ENCODE data around the gene CTBP2. TPM values are rescaled to one million over a fixed set of nuclear protein-coding genes. Genes with fewer than 3 reads are reported as not detected.

Gene CTBP2
- total RNA-seq, 6 experiments from 2014 or later = 70.6 to 86.9 (median 78.8) TPM

DNA sequence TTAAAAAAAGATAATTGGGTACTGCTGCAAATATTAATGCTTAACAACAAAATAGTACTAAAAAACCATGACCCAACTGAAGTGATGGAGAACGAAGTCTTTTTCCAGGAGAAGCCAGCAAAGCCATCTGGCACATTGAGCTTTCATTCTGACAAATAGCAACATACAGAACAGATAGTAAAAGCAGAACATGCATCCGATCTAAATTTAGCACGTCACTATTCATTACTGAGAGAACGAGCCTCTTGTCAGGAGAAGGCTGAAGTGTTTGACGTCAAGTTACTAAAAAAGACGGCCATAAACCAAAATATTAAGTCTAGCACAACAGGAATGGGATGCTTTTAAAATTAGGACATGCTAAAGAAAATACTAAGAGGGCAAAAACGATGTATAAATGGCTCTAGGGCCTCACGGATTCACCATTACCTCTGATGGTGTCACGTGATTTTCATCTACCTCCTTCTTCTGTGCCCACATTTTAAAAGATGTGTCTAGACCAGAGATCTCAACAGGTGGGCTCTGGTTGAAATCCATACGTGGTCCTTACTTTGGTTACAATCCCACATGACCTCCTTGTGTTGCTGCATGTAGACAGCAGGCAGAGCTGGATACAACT is 52.3 kb downstream of the CTBP2 start:
- TF ChIP-seq CTCF (IDR thresholded peaks at IDR 0.05) = no peak
- Mint-ChIP-seq H3K36me3 (ENCODE audit: low read depth) (peaks cover 39% of the 10 kb centered on the region), H3K4me3 (no peak overlapping the region), H3K27me3 (ENCODE audit: insufficient read depth) (no peaks in the 10 kb centered on the region), H3K4me1 (ENCODE audit: low read depth) (peaks cover 37% of the 10 kb centered on the region), H3K9me3 (peaks cover 4% of the 10 kb centered on the region; the same call in 1 of the 2 replicates), H3K27ac (peak overlapping the region; percentile 9; the same call in 1 of the 2 replicates)
- no peak for DNase-seq

- no peak for TF ChIP-seq CTCF (IDR thresholded peaks at IDR 0.05)
- H3K36me3 Mint-ChIP-seq (ENCODE audit: low read depth) = peaks cover 39% of the 10 kb centered on the region
- peak overlapping the region; percentile 9 for H3K27ac Mint-ChIP-seq
- peaks cover 38% of the 10 kb centered on the region for H3K4me1 Mint-ChIP-seq (ENCODE audit: low read depth)
- peaks cover 4% of the 10 kb centered on the region; the same call in 1 of the 2 replicates for H3K9me3 Mint-ChIP-seq
- no peak overlapping the region for H3K4me3 Mint-ChIP-seq
- no peaks in the 10 kb centered on the region for H3K27me3 Mint-ChIP-seq (ENCODE audit: insufficient read depth)
- DNase-seq = no peak
Observed at GRCh38 chr10:125107166-125107949, 53.0 kb downstream of the CTBP2 start.

GRCh38 chr10:125106586-125106985 is 53.8 kb downstream of the CTBP2 start:
- DNase-seq = no peak
- Mint-ChIP-seq H3K27ac (no peak overlapping the region), H3K27me3 (ENCODE audit: insufficient read depth) (no peaks in the 10 kb centered on the region), H3K36me3 (ENCODE audit: low read depth) (peaks cover 45% of the 10 kb centered on the region), H3K9me3 (peaks cover 4% of the 10 kb centered on the region; the same call in 1 of the 2 replicates), H3K4me3 (no peak overlapping the region), H3K4me1 (ENCODE audit: low read depth) (peaks cover 43% of the 10 kb centered on the region)
- TF ChIP-seq CTCF (IDR thresholded peaks at IDR 0.05) = no peak

DNA sequence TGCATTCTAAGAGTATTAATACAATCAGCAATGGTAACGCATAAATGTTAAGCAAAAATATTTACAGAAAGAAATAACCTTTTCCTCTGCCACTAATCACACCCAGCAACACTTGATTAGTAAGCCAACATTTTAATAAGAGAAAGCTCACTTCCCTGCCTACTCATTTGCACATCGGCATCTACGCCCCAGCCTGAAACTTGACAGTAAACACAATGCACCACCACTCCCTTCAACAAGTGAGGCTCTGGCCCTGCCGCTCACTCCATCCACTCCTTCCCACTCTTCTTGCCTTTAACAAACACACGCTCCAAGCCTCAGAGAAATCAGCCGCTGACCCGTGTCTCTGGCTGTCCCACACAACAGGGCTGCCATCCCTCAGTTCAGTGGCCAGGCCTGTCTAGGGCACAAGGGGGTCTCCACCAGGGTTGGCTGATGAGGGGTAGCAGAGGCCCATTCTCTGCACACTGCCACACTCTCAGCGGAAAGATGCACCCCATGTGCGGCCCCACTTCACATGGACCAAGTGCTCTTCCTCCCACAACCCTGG is 54.6 kb downstream of the CTBP2 start:
- no peak for DNase-seq
- Mint-ChIP-seq H3K4me3 (no peak overlapping the region), H3K27ac (peak overlapping the region; percentile 8; the same call in 1 of the 2 replicates), H3K4me1 (ENCODE audit: low read depth) (peaks cover 36% of the 10 kb centered on the region), H3K36me3 (ENCODE audit: low read depth) (peaks cover 46% of the 10 kb centered on the region), H3K9me3 (peaks cover 4% of the 10 kb centered on the region; the same call in 1 of the 2 replicates), H3K27me3 (ENCODE audit: insufficient read depth) (no peaks in the 10 kb centered on the region)
- TF ChIP-seq CTCF (IDR thresholded peaks at IDR 0.05) = no peak

DNA sequence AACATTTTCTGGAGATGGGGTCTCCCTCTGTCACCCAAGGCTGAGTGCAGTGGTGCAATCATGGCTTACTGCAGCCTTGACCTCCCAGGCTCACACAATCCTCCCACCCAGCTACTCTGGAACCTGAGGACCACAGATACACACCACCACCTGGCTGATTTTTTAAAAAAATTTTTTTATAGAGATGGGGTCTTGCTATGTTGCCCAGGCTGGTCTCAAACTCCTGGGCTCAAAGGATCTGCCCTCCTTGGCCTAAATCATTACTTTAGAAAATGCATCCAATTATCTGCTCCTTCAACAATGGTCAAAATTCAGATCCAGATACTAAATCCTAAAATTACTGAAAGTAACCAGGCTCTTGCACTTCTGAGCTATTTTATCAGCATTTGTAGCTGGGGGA is 55.2 kb downstream of the CTBP2 start:
- TF ChIP-seq CTCF (IDR thresholded peaks at IDR 0.05) = no peak
- H3K27me3 Mint-ChIP-seq (ENCODE audit: insufficient read depth) = no peaks in the 10 kb centered on the region
- no peak overlapping the region for H3K4me3 Mint-ChIP-seq
- no peak for DNase-seq
- H3K9me3 Mint-ChIP-seq = peaks cover 4% of the 10 kb centered on the region; the same call in 1 of the 2 replicates
- peaks cover 31% of the 10 kb centered on the region for H3K4me1 Mint-ChIP-seq (ENCODE audit: low read depth)
- peak overlapping the region; percentile 8; the same call in 1 of the 2 replicates for H3K27ac Mint-ChIP-seq
- peaks cover 43% of the 10 kb centered on the region for H3K36me3 Mint-ChIP-seq (ENCODE audit: low read depth)
